ENCODE data around the gene LMO2.

DNA sequence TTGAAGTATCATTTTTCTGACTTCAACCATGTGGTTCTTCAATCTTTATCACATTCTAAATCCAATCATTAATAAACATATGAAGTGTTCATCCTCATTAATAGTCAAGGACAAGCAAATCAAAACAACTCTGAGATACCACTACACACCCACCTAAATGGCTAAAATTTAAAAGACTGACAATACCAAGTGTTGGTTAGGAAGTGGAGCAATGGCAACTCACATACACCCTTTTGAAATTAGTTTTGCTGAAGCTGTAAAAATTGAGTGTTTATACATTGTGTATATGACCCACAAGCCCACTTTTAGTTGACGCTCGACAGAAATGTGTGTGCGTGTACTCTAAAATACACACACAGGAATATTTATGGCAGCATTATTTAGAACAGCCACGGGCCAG is 36.7 kb upstream of the LMO2 start:
- no peak for TF ChIP-seq EP300 (IDR thresholded peaks at IDR 0.05)
- TF ChIP-seq, protein P1, sequence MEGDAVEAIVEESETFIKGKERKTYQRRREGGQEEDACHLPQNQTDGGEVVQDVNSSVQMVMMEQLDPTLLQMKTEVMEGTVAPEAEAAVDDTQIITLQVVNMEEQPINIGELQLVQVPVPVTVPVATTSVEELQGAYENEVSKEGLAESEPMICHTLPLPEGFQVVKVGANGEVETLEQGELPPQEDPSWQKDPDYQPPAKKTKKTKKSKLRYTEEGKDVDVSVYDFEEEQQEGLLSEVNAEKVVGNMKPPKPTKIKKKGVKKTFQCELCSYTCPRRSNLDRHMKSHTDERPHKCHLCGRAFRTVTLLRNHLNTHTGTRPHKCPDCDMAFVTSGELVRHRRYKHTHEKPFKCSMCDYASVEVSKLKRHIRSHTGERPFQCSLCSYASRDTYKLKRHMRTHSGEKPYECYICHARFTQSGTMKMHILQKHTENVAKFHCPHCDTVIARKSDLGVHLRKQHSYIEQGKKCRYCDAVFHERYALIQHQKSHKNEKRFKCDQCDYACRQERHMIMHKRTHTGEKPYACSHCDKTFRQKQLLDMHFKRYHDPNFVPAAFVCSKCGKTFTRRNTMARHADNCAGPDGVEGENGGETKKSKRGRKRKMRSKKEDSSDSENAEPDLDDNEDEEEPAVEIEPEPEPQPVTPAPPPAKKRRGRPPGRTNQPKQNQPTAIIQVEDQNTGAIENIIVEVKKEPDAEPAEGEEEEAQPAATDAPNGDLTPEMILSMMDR (IDR thresholded peaks at IDR 0.05): no peak
